Measurements from ENCODE around the gene TBC1D10B. TPM values are rescaled to one million over a fixed set of nuclear protein-coding genes. Genes with fewer than 3 reads are reported as not detected.

TBC1D10B gene
- total and polyA plus RNA-seq, 2 of the 8 experiments (the other 6 are each of a cell fraction or from before 2014, with no cell fraction given), result 15.4 to 28.6 TPM

DNA sequence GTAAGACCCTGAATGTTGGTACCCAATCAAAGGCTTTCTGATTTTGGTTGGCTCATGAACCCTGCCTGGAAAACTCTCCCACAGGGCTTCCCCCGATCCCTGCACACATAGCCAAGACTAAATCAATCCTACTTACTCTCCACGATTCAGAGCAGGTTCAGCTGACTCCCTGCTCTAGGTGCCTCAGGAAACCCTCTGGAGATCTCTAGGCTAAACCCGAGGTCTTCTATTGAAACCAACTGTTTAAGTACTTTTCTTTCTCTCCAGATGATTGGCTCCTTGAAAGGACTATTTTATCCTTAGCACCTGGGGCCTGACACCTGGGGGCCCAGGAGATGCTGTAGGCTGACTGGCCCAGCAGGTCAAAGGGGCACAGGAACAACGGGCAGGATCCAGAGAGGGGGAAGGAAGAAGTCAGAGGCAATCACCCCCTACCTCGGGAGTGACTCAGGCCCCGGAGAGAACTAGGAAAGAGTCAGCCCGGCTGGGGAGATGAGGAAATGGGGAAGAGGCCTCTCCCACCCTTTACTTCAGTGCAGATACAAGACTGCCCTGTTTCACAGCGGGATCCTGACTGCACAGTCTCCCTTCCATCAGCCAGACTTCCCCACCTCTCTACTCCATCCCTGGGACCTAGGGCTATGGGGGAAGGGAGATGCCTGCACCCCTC, 2.0 kb downstream of the TBC1D10B start:
- ChIA-PET CTCF (ENCODE audit: partially characterized antibody) (interaction anchor here (1.3 to 1.9 kb wide), 2 partner anchors 11 to 62 kb away, joined by 3 to 11 read pairs; partner anchors contain the start of gene DCTPP1), POLR2A (ENCODE audit: partially characterized antibody) (interaction anchor here (1.1 to 6.9 kb wide), 5 partner anchors 10 to 39 kb away, joined by 3 to 79 read pairs (median 4); partner anchors contain the start of genes CD2BP2 and ZNF771)
- peaks cover 10% of the 10 kb centered on the region for H3K79me1 ChIP-seq (ENCODE audit: low read depth, low read length)
- H3K36me3 ChIP-seq (ENCODE audit: control insufficient read depth in 2 of 4, insufficient read depth in 4 of 4, low read length in 3 of 4), result 0 out of 8 replicates have a peak, but pooled peaks cover 0 to 4% (median 0%) of the 10 kb centered on the region in 4 experiments
- H3K18ac ChIP-seq (ENCODE audit: extremely low read depth, low read length), result no peak overlapping the region
- peak overlapping the region; percentile 50; the same call in 1 of the 2 replicates for H2BK12ac ChIP-seq (ENCODE audit: low read depth, low read length)
- H3K79me2 ChIP-seq (ENCODE audit: control insufficient read depth in 1 of 2, insufficient read depth in 2 of 2, low read length in 2 of 2), result peaks cover 0 to 29% of the 10 kb centered on the region in 2 experiments; a peak in 2 of 4 replicates
- H4K8ac ChIP-seq (ENCODE audit: extremely low read depth, insufficient read depth, low read length), result no peak overlapping the region
- H3K27me3 ChIP-seq (replicated peaks in 1 of 4; ENCODE audit: control insufficient read depth in 3 of 4, extremely low read depth in 1 of 4, insufficient read depth in 3 of 4, low read length in 3 of 4), result no peaks in the 10 kb centered on the region
- H2AFZ ChIP-seq (ENCODE audit: low read length), result no peak overlapping the region
- H3K4me1 ChIP-seq (replicated peaks in 1 of 4; ENCODE audit: control insufficient read depth in 3 of 4, insufficient read depth in 4 of 4, low read length in 3 of 4), result peaks cover 0 to 17% (median 11%) of the 10 kb centered on the region in 4 experiments; a peak in 6 of 7 replicates
- H3K23ac ChIP-seq (ENCODE audit: insufficient read length), result no peak overlapping the region
- no peaks in the 10 kb centered on the region for H3K9me3 ChIP-seq (ENCODE audit: insufficient read depth in 2 of 2, low read depth in 1 of 2, low read length in 1 of 2)
- H3K23me2 ChIP-seq (ENCODE audit: low read depth, low read length), result peaks cover 10% of the 10 kb centered on the region; the same call in 1 of the 2 replicates
- FAIRE-seq, result no peak
- no peak overlapping the region for H3K14ac ChIP-seq (ENCODE audit: insufficient read length)
- no peak overlapping the region for H3K56ac ChIP-seq (replicated peaks; ENCODE audit: insufficient read length, low read depth, low read length)
- H4K20me1 ChIP-seq (replicated peaks in 1 of 2; ENCODE audit: control insufficient read depth in 1 of 2, insufficient read depth in 2 of 2, low read length in 2 of 2), result peaks cover 4 to 18% of the 10 kb centered on the region in 2 experiments
- no peak overlapping the region for H2BK120ac ChIP-seq (replicated peaks; ENCODE audit: low read depth, low read length)
- no peak overlapping the region for H4K5ac ChIP-seq (ENCODE audit: insufficient read length, low read depth, low read length)
- H3K4ac ChIP-seq (replicated peaks; ENCODE audit: insufficient read length, low read depth, low read length), result no peak overlapping the region
- H3K4me3 ChIP-seq (ENCODE audit: extremely low read depth in 1 of 4, insufficient read depth in 2 of 4, low read depth in 3 of 4, low read length in 4 of 4), result peak overlapping the region; percentile 43 to 81 (median 52); a peak in 5 of 8 replicates
- no peak overlapping the region for H2AK5ac ChIP-seq (ENCODE audit: low read depth, low read length)
- 81% methylated on average over 8 of the region's 8 CpGs; no CpG with 5 or more reads in 1 of the 2 experiments for WGBS, 2 experiments (ENCODE audit: extremely low coverage in 1 of 2, insufficient coverage in 1 of 2, insufficient read length in 1 of 2, insufficient replicate concordance in 2 of 2, low coverage in 1 of 2, low lambda C conversion rate in 2 of 2, missing lambda C conversion rate in 1 of 2)
- no peak overlapping the region for H4K91ac ChIP-seq (replicated peaks; ENCODE audit: insufficient read length, low read length)
- no peak overlapping the region for H2BK5ac ChIP-seq (ENCODE audit: low read depth, low read length)
- no peak for DNase-seq (ENCODE audit: low read depth in 1 of 2, low spot score in 2 of 2)
- H3K4me2 ChIP-seq (ENCODE audit: insufficient read depth in 1 of 2, low read depth in 2 of 2, low read length in 2 of 2), result peak overlapping the region; percentile 83 to 87
- H3K9ac ChIP-seq (replicated peaks in 1 of 4; ENCODE audit: extremely low read depth in 1 of 4, low read depth in 3 of 4, low read length in 3 of 4), result peak overlapping the region in 2 of 4 experiments; percentile 29 to 45; a peak in 2 of 7 replicates
- no peak overlapping the region for H2BK15ac ChIP-seq (ENCODE audit: low read length)
- H3K27ac ChIP-seq (ENCODE audit: low read depth, low read length), result no peak overlapping the region
- H2BK20ac ChIP-seq (ENCODE audit: low read length), result no peak overlapping the region
